Activated CD8-positive, alpha-beta memory T cell treated with anti-CD3 and anti-CD28 coated beads, Interleukin-2, amount 50 U/mL, for 4 hours (primary cell): ENCODE measurements around the gene ETV1.

ENCODE experiments used
- DNase-seq: peaks from one replicate; pipeline ENCODE4 v3.0.0-alpha.2; 2020

ETV1 gene

DNA sequence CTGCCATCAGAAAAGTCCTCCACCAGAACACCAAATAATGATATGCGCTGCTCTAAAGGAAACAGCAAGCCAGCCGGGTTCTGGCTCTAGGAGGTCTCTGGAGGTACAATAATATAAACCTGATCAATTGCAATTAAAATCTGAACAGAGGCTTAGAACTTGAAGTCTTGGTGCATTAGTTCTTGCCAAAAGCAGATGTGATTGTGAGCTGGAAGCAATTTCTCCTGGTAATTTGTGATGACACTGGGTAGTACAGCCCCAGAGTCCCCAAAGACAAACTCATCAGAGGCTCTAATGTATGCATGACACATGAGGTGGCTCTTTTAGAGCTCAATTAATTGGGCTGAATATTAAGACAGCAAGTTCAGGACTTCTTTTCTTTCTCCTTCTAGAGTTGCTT lies 3.3 kb downstream of the ETV1 start:
- no peak for DNase-seq

- no peak for DNase-seq
These were observed 4.4 kb downstream of the ETV1 start for GRCh38 chr7:13984831-13985685.

GRCh38 chr7:13984061-13984460 lies 5.4 kb downstream of the ETV1 start:
- DNase-seq, result no peak

DNA sequence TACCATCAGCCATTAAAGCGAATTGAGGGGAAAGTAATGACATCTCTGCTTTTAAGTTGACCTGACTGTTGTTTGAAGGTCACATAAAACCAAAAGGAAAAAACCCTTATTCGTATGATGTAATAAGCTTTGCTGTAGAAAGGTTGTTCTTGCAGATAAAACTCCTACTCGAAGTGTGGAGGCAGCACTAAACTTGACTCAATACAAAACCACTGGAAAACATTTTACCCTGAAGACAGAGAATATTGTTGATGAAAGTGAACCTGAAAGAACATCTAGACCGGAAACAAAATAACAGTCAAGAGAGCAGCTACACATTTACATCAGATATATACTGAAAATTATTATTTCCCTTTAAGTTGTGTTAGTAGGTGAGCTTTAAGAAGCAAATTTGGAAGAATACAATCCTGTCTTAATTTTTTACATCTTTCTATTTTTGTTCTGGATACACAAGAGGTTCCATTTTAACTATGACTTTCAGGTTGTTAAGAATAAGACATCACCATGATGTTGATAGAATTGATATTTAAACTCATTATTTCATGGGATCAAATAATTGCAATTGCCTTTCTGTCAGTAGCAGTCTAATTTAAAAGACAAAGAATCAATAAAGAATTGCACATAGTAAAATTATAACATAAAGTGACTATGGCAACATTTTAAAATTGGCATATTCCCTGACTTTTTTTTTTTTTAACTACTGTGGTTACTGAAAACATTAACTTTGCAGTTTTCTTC lies 6.4 kb downstream of the ETV1 start:
- DNase-seq, result no peak

DNA sequence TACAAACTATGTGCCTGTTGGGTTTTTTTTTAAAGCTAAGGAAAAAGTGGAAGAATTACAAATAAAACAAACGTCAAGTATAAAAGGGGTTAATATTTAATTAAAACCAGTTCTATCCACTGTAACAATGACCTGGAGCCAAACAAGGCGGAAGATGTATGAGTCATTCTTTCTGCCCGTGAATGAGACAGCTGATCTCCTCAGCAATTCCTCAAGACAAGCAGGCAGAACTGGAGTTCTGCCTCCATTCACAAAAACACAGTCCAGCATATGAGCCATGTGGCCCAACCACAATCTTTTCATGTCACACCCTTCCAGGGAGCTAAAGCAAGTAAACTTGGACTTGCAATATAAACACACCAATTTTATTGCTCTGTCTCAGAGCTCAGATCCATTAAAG lies 8.4 kb downstream of the ETV1 start:
- no peak for DNase-seq

DNA sequence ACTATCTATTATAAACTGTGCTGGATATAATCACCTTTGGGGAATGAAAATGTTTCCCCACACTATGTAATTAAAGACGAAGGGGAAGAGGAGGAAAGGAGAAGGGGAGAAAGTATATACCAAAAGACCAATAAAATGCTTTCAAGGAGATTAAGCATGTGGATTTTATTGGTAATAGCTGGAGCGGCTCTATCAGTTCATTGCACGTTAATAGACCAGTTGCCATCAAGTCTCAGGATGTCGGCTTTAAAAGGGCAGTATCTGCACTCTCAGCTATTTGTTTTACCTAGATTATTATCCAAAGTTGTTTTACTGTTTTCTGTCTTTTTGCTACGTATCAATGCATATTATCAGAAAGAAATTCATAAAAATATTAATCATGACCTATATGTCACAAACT lies 9.0 kb downstream of the ETV1 start:
- DNase-seq, result no peak

DNA sequence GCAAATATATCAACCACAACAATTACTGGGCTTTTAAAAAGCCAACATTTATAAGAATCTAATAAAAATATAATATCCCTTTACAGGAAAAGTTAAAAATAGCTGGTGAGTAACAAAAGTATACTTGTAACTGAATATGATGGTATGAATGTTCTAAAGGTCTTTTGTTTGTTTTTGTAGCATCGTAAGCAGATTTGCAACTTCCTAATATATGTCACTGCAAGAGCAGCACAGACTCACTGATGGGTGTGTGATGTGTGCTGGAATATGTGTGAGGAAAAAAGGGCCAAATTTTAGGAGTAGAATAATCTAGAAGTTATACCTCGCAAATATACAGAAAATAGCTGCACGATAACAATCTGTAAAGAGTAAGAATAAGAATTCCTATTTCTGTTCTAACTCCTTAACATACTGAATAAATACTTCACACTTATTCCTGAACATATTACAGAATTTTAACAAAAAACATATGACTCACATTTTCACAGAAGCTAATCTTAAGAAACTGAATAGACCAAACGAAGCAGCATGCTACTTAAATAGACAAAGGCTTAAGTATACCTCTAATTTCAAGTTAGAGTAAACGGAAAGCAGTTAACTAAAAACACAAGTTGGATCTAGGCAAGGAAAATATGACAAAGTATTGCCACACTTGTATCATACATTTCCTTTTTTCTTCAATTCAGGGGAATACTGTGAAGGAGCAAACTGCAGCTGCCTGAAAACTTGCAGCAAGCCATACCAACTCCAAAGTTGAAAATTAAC lies 9.6 kb downstream of the ETV1 start:
- DNase-seq, result no peak

- no peak for DNase-seq
These were observed 12.9 kb downstream of the ETV1 start for GRCh38 chr7:13976594-13976993.

- no peak for DNase-seq
These were observed 24.4 kb downstream of the ETV1 start for GRCh38 chr7:13965077-13965476.

GRCh38 chr7:13963925-13964324 lies 25.5 kb downstream of the ETV1 start:
- no peak for DNase-seq

DNA sequence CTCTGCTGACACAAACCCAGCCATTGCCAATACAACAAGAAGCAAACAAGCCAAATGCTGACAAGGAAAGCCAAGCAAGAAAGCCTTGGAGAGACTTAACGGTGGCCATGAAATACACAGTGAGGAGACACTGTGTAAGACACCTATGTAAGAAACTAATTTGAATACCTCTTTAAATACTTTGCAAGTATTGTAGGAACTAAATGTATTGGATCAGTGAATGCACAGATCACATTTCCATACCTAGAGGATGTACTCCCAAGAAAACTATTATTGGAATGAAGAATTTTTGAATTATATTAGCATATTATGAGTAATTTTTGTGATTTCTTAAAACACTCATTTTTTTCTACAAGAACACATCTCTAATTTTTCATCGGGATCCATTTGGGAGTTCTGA lies 34.0 kb downstream of the ETV1 start:
- DNase-seq, result no peak

- no peak for DNase-seq
These were observed 36.1 kb downstream of the ETV1 start for GRCh38 chr7:13953368-13953767.

DNA sequence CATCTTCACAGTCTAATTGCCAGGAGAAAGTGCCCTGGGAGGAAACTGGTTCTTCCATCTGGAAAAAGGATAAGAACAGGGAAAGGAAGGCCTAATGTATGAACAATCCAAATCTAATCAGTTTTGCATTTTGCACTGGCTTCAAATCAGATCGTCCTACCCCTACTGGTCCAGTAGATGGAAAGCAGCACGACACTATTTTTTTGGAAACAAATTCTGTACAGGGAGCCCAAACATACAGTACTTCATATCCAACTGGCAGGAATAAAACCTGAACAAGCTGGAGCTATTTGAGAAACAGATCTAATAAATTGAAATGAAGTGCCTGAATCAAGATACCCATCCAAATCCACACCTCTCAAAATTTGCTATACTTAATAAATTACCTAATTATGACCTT lies 36.5 kb downstream of the ETV1 start:
- no peak for DNase-seq

GRCh38 chr7:13949939-13950338 lies 39.5 kb downstream of the ETV1 start:
- DNase-seq, result no peak

GRCh38 chr7:13949445-13949844 lies 40.0 kb downstream of the ETV1 start:
- no peak for DNase-seq

GRCh38 chr7:13948019-13948801 lies 41.3 kb downstream of the ETV1 start:
- no peak for DNase-seq

GRCh38 chr7:13947535-13947934 lies 41.9 kb downstream of the ETV1 start:
- DNase-seq, result no peak

GRCh38 chr7:13946181-13946580 lies 43.3 kb downstream of the ETV1 start:
- no peak for DNase-seq

GRCh38 chr7:13945670-13946069 lies 43.8 kb downstream of the ETV1 start:
- DNase-seq, result no peak

DNA sequence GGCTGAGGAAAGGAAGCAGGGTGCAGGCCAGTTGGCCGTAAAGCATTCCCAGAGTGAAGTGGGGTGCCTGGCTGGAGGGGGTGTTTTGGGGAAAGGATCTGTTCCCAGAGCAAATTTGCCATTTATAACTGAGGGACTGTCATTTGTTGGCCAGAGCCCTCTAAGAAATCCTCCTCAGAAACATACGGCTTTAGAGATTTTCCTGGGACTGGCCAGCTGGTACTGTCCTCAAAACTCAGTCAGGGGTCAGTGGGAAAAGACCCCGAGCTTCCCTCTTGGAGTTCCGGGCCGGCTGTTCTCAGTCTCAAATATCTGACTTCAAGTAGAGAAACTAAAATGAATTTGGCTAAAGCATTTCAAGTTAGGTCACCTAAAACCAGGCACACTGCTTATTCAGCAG lies 55.9 kb downstream of the ETV1 start:
- no peak for DNase-seq

DNA sequence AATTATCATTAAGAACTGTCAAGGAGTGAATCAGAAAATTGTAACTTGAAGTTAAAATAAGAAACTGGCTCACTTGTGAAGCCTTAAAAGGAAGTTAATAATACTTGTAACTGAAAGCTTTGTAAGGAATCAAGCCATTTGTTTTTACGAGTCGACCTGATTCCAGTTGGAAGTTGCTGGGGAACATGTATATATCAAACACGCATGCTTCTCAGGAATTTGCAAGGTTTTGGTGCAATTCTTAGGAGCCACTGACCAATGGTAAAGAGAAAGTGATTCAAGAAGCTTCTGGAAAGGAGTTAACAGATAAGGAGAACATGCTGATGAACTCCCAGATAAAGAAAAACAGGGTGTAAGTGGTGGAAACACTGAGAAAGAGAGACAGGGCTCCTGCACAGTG lies 56.4 kb downstream of the ETV1 start:
- no peak for DNase-seq

DNA sequence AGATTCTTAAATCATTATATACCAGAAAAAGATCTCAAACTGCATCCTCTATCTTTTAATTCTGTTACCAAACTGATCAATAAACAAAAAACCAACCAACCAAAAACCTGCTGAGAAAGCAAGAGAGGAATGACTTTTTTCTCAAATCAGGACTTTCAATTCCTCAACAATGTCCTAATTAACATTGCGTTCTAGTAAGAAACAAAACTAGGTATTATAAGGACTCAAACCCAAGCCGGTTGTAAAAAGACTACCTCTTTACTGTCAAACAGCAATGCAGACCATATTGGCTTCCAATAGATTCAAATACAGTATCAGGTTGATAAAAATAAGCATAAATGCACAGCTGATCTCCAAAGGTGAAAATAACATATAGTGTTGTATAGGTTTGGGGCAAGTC lies 57.3 kb downstream of the ETV1 start:
- no peak for DNase-seq

GRCh38 chr7:13921062-13921461 lies 68.4 kb downstream of the ETV1 start:
- no peak for DNase-seq
